K562 (cell line): Measurements from ENCODE around the gene ANKS4B. TPM values are rescaled to one million over a fixed set of nuclear protein-coding genes. Genes with fewer than 3 reads are reported as not detected.

Experiments used
- CBX5 ChIP-seq: IDR thresholded peaks from 2 replicates; pipeline ENCODE4 v1.6.1; 2014; ENCODE audit warnings: low read depth, borderline replicate concordance
- CHAMP1 ChIP-seq: fragments of 450-650 bp; IDR thresholded peaks from 2 replicates; pipeline ENCODE4 v1.6.1; 2016; ENCODE audit warnings: mild to moderate bottlenecking
- CTCF ChIP-seq, 3 experiments: IDR thresholded peaks in 2 of 3; conservative IDR thresholded peaks in 1 of 3; 2 replicates each; pipeline ENCODE4 v1.5.1; 2011 to 2012; ENCODE audit warnings: low read length in 3 of 3, mild to moderate bottlenecking in 3 of 3, control low read depth in 2 of 3, improper control_type of control experiment in 1 of 3, inconsistent platforms in 1 of 3, low read depth in 1 of 3, mixed read lengths in 1 of 3, moderate library complexity in 1 of 3; ENCODE audit not compliant: insufficient read depth in 2 of 3
- HDAC3 ChIP-seq: fragments of 450-650 bp; IDR thresholded peaks from 2 replicates; pipeline ENCODE4 v1.6.1; 2018; ENCODE audit warnings: borderline replicate concordance, mild to moderate bottlenecking, moderate library complexity; ENCODE audit not compliant: partially characterized antibody
- MXI1 ChIP-seq: IDR thresholded peaks from 2 replicates; pipeline ENCODE4 v1.6.1; 2011; ENCODE audit warnings: low read depth, mild to moderate bottlenecking, improper control_type of control experiment, low read length
- POLR3G ChIP-seq: IDR thresholded peaks from 2 replicates; pipeline ENCODE4 v1.6.1; 2011; ENCODE audit not compliant: insufficient read length, insufficient replicate concordance; ENCODE audit errors: extremely low read depth
- RBFOX2 ChIP-seq: fragments of 200-400 bp; formaldehyde crosslinking; IDR thresholded peaks from 2 replicates; pipeline ENCODE4 v1.6.1; 2017; ENCODE audit warnings: low read depth, mild to moderate bottlenecking, low read length, moderate library complexity
- RCOR1 ChIP-seq, 2 experiments: IDR thresholded peaks; 2 replicates each; pipeline ENCODE4 v1.6.1; 2012; ENCODE audit warnings: low read depth in 2 of 2, low read length in 2 of 2, borderline replicate concordance in 1 of 2, improper control_type of control experiment in 1 of 2
- SMARCB1 ChIP-seq: IDR thresholded peaks from 2 replicates; pipeline ENCODE4 v1.6.1; 2011; ENCODE audit warnings: improper control_type of control experiment, low read depth; ENCODE audit not compliant: insufficient read length
- TCF3 ChIP-seq: sonication (generic); formaldehyde crosslinking; IDR thresholded peaks from 2 replicates; pipeline ENCODE4 v1.4.0; 2020; ENCODE audit warnings: mild to moderate bottlenecking, missing genetic modification reagents
- USF2 ChIP-seq: sonication (generic); formaldehyde crosslinking; IDR thresholded peaks from 2 replicates; pipeline ENCODE4 v1.5.0; 2020; ENCODE audit warnings: missing genetic modification reagents
- ZBTB26 ChIP-seq: fragments of 450-650 bp; formaldehyde crosslinking; IDR thresholded peaks from 2 replicates; pipeline ENCODE4 v1.4.0; 2022; ENCODE audit warnings: missing genetic modification characterization
- ZFPM2 ChIP-seq: fragments of 250-450 bp; sonication (Bioruptor Pico); IDR thresholded peaks from 2 replicates; pipeline ENCODE4 v1.5.1; 2022; ENCODE audit warnings: mild to moderate bottlenecking
- ZNF277 ChIP-seq: fragments of 250-450 bp; sonication (Bioruptor Pico); IDR thresholded peaks from 2 replicates; pipeline ENCODE4 v1.8.0; 2022; ENCODE audit warnings: inconsistent platforms, mild to moderate bottlenecking, moderate library complexity, borderline replicate concordance
- ZNF280B ChIP-seq: fragments of 250-450 bp; sonication (Bioruptor Pico); IDR thresholded peaks from 2 replicates; pipeline ENCODE4 v1.5.1; 2021; ENCODE audit warnings: mild to moderate bottlenecking
- ZNF668 ChIP-seq: fragments of 250-450 bp; sonication (Bioruptor Pico); IDR thresholded peaks from 2 replicates; pipeline ENCODE4 v1.8.0; 2022; ENCODE audit warnings: mild to moderate bottlenecking, inconsistent platforms
- ZNF785 ChIP-seq: fragments of 250-450 bp; sonication (Bioruptor Pico); IDR thresholded peaks from 2 replicates; pipeline ENCODE4 v1.4.0; 2020; ENCODE audit warnings: mild to moderate bottlenecking
- polyA plus RNA-seq, 8 experiments: library from polyadenylated mRNA; depleted of rRNA in 4 of 8; stranded (reverse) in 5 of 8; unstranded in 3 of 8; fragments of >200 nt; fragmentation: Nextera tagmentation in 2 of 8; fragmentation: Illumina TruSeq in 1 of 8; extraction: Ambion mirVana in 2 of 8; extraction: Trizol in 1 of 8; gene quantifications; 2 replicates each; pipeline versions ENCODE4 v1.2.1 to v1.2.3, GENCODE V29; 2011 to 2014; ENCODE audit warnings: inconsistent platforms in 1 of 8, missing spikeins in 1 of 8
- total RNA-seq, 7 experiments: library from RNA; depleted of rRNA in 6 of 7; stranded (reverse); fragments of >200 nt in 6 of 7; fragmentation: Illumina TruSeq in 2 of 7; extraction: Trizol in 2 of 7; gene quantifications; 2 replicates each; pipeline versions ENCODE4 v1.2.1 to v1.2.3, GENCODE V29; 2011 to 2021; ENCODE audit warnings: low replicate concordance in 1 of 7

Gene ANKS4B
- total and polyA plus RNA-seq, 9 of the 15 experiments (the other 6 are each of a cell fraction or from before 2014, with no cell fraction given) = not detected

GRCh38 chr16:21300309-21301167 is 67.0 kb downstream of the ANKS4B start (continued):
- peak; percentile 28; the same call in 1 of the 2 replicates for TF ChIP-seq MXI1
- TF ChIP-seq CBX5 = no peak
- TF ChIP-seq ZNF785 (CRISPR knock-in tag) = no peak
- TF ChIP-seq POLR3G = no peak
- TF ChIP-seq ZFPM2 (CRISPR knock-in tag) = no peak
- TF ChIP-seq RCOR1 (IDR thresholded peaks at IDR 0.05; ENCODE audit: borderline replicate concordance in 1 of 2, low read depth in 2 of 2, low read length in 2 of 2) = peak; percentile 31 to 91; a peak in 3 of 4 replicates
- peak; percentile 69 for TF ChIP-seq RBFOX2
- no peak for TF ChIP-seq HDAC3
- peak; percentile 33; the same call in 1 of the 2 replicates for TF ChIP-seq TCF3 (CRISPR knock-in tag)
- TF ChIP-seq ZBTB26 (CRISPR knock-in tag) = no peak
- no peak for TF ChIP-seq SMARCB1
- TF ChIP-seq ZNF280B = no peak
- no peak for TF ChIP-seq ZNF277 (CRISPR knock-in tag)
- no peak for TF ChIP-seq USF2
- 0 out of 2 replicates have a peak, but pooled peaks have one; percentile 15 for TF ChIP-seq CHAMP1
- no peak for TF ChIP-seq ZNF668 (CRISPR knock-in tag)
- peak; percentile 89 to 99 (median 95) for TF ChIP-seq CTCF (IDR thresholded peaks at IDR 0.05 in 2 of 3, conservative IDR thresholded peaks at IDR 0.05 in 1 of 3; ENCODE audit: insufficient read depth in 2 of 3, low read depth in 1 of 3, low read length in 3 of 3)
